GM19455 (cell line): ENCODE measurements around the gene MAD1L1.
"Not testable (repeated sequence)": the region's sequence is repeated elsewhere in the genome, so short reads cannot be mapped to it uniquely, and the experiment has no call there.

Experiments
- ATAC-seq: cut with Tn5 transposase; IDR thresholded peaks from one replicate; pipeline ENCODE4 v1.9.1; 2021; ENCODE audit not compliant: unreplicated experiment

The MAD1L1 gene

GRCh38 chr7:1893451-1893850 is 339.3 kb downstream of the MAD1L1 start:
- ATAC-seq, result no peak

GRCh38 chr7:1893036-1893435 is 339.7 kb downstream of the MAD1L1 start:
- no peak for ATAC-seq

- no peak for ATAC-seq
Measured at GRCh38 chr7:1892011-1892965, 340.5 kb downstream of the MAD1L1 start.

DNA sequence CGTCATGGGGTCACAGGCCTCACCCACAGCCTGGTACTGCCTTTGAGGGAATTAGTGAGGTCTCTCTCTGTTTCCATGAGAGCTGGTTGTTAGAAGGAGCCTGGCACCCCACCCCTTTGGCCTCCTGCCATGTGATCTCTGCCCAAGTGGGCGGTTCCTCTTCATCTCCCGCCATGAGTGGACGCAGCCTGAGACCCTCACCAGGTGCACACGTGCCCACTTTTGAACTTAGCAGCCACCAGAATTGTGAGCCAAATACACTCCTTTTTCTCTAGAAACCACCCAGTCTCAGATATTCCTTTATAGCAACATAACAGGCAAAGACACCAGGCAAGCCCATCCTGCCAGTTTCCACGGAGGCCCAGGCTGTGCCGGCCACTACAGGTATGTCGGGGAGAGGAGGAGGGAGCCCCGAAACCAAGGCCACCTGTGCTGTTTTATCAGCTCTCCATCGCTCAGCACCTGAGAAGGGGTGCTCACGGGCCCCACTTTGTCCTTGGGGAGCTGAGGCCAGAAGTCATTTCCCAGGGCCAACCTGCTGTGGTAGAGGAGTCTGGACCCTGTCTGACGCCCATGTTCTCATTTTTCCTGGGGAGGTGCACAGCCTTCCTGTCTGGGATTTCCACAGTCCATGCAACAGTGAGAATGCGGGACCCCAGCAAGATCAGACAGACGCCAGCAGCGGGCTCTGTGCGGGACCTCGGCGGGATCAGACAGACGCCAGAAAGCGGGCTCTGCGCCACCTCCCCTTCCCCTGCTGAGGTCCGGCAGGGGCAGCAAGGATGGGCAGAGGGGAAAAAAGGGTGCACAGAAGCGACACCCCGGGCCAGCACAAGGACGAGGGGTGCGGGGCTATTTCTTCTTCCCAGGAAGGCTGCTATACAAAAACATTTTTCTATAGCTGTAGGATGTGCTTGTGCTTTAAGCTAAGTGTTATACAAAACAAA is 342.2 kb downstream of the MAD1L1 start:
- no peak for ATAC-seq

DNA sequence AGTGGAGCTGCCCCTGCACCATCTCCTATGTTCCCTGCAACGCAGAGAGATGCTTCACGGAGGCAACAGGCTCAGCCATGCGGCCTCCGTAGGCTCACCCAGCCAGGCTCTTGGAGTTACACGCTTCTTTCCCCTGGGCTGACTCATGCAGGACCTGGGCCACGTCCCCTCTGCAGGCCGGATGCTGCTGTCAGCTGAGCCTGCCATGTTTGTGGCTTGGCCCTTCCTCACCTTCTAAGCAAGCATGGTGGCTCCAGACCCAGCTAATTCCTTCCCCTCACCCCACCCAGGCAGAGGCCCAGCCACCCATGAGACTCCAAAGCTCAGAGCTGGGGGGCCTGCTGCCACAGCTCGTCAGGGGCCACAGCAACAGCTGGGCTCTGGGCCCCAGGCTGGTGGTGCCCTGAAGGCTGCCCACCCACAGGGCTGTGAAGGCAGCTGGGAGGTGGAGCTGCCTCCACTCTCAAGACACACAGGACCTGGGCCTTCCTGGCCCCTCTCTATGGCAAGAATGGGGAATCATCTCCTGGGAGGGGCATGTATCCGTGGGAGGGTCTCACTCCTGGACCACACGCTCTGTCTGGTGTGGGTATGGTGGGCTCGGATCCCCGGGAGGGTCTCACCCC is 343.1 kb downstream of the MAD1L1 start:
- ATAC-seq, result no peak

- ATAC-seq, result no peak
Measured at GRCh38 chr7:1889091-1889490, 343.7 kb downstream of the MAD1L1 start.

DNA sequence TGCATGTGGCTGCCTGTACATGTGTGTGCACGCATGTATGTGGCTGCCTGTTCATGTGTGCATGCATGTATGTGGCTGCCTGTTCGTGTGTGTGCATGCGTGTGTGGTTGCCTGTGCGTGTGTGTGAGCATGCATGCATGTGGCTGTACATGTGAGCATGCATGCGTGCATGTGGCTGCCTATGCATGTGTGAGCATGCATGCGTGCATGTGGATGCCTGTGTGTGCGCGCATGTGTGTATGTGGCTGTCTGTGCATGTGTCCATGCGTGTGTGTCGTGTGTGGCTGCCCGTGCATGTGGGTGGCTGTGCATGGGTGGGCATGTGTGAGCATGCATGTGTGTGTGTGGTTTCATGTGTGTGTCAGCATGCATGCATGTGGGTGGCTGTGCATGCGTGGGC is 344.3 kb downstream of the MAD1L1 start:
- ATAC-seq, result no peak

DNA sequence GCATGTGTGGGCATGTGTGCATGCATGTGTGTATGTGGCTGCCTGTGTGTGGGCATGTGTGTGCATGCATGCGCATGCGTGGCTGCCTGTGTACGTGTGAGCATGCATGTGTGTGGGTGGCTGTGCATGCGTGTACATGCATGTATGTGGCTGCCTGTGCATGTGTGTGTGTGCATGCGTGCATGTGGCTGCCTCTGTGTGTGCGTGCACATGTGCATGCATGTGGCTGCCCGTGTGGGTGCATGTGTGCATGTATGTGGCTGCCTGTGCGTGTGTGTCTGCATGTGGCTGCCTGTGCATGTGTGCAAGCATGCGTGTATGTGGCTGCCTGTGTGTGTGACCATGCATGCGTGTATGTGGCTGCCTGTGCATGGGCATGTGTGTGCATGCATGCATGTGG is 345.5 kb downstream of the MAD1L1 start:
- ATAC-seq, result no peak

DNA sequence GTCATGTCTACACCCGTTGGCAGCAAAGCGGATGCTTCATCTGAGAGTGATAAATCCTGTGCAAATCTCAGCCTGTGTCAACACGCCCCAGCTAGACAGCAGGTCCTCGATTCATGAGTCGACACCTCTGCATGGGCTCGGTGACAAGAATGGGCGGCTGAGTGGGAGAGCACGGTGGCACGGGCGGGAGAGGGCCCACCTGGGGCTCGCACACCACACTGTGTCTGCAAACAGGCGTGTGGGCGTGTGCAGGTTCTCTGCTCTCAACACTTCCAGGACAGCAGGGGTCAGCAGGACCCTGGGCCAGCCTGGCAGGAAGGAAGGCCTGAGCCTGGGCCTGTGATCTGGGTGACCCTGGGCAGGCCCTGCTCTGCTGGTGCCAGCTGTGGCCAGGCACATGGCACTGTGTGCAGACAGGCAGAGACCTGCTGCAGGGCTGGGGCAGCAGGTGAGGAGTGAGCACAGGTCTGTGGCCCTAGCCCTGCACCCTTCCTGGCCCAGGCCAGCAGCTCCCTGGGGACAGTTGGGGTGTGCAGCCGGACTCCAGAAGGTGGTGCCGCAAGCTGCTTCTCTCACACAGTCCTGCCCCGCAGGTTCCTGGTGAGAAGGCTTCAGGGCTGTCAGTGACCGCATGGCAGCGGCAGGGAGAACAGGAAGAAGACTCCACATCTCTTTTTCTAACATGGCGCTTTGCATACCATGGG is 346.2 kb downstream of the MAD1L1 start:
- ATAC-seq, result no peak

DNA sequence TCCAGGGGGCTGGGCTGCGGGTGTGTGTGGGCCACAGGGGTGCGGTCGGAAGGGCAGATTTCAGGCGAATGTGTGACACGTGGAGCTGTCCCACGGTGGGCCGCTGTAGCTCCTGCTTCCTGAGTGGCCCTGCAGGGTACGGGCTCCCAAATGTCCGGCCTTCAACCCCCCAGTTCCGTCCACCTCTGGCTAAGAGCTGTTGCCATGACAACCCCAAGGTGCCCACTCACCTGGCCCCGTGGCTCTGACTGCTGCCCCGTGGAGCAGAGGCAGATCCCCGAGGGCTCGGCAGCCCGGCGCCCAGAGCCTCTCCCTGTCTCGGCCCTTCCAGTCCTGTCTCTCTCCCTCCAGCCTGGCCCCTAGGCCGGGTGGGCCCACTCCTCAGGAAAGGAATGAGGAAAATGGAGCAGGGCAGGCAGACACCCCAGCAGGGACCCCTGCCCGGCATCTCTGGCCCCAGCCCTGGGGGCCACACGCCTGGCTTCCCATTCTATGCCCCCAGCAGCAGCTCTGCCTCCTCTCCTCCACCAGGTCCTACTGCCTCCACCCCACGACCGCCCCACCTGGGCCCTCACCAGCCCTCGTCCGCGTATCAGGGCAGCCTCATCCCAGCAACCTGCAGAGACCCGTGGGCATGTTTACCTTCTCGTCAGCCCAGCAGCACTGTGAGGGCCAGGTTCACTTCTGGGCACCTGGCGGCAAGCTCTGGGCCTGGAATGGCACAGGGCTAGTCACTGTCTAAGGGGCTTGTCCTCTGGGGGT is 347.1 kb downstream of the MAD1L1 start:
- ATAC-seq, result no peak

- no peak for ATAC-seq
Measured at GRCh38 chr7:1884583-1885350, 348.0 kb downstream of the MAD1L1 start.

DNA sequence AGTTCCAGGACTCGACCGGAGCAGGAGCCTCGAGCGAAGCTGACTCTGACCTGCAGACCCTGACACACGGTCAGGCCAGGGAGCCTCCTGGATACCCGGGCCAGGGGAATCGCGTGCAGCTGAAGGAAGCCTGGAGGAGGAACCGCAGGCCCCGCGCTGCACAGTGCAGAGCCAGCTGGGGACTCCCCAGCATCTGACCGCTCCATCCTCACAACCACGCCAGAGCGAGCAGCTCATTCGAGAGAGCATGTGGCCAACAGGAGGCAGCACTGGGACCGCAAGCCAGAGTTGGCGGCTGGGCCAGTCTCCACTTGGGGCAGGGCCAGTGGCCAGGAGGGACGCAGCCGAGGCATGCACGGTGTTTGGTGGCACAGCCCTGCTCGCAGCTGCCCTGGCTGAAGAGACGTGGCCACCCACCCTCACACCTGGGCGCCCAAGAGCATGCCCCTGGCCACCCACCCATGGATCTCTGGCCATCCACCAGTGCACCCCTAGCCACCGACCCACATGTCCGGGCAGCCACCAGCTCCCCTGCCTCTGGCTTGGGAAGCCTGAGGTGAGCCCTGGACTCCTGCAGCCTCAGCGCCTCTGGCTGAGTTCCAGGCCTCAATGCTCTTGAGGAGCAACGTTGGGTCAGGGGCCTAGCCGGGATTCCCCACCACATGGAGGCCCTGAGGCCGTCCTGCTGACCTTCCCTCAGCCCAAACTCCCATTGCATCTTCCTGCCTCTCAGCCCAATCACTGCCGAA is 348.7 kb downstream of the MAD1L1 start:
- ATAC-seq, result no peak

GRCh38 chr7:1883031-1883761 is 349.5 kb downstream of the MAD1L1 start:
- no peak for ATAC-seq

DNA sequence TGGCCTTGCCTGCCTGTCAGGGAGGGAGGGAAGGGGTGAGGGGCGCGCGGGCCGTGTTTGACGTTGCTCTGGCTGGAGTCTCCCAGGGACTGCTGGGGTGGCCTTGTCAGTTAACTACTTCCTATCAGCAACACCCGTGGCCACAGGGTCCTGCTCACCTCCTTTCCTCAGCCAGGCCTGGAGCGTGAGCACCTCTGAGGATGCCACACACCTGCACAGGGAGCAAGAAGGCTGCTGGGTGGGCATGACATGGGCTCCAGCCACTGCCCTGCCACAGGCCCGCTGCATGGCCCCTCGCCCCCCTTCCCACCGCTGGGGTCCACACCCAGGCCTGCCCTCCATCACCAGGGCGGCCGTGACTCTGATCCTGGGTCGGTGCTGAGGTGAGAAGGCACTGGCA is 350.3 kb downstream of the MAD1L1 start:
- no peak for ATAC-seq

DNA sequence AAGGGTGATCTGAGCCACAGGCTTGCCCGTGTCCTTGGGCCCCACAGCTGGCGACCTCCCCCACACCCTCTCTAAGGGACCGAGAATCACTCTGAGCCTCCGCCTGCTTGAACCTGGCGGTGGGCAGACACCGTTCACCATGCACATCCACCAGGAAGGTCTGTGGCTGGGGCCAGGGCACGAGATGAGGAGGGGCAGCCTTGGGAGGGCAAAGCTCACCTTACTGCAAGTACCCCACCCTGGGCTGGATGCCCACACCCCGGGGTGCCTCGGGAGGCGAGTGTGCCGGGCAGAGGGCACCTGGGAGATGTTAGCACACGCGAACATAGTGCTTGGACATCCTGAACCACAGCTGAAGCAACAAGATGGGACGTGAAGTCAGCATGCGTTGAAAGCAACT is 350.8 kb downstream of the MAD1L1 start:
- no peak for ATAC-seq

DNA sequence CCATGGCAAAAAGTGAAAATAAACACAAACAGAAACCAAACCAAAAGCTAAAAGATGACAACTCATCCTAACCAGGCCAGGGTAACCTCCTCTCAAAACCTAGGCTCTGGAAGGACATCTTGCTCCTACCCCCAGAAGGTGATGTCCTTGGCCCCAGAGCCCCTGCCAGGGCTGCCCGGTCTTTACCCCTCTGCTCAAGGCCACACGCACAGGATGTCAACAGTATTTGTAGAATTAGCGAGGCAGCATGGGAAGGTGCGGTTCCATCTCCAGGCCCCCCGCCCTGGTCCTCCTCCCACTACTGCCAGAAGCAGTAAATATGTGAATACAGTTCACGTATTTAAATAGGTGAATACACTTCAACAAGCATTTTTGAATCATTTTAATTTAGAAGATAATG is 356.1 kb downstream of the MAD1L1 start:
- not testable (repeated sequence) for ATAC-seq

DNA sequence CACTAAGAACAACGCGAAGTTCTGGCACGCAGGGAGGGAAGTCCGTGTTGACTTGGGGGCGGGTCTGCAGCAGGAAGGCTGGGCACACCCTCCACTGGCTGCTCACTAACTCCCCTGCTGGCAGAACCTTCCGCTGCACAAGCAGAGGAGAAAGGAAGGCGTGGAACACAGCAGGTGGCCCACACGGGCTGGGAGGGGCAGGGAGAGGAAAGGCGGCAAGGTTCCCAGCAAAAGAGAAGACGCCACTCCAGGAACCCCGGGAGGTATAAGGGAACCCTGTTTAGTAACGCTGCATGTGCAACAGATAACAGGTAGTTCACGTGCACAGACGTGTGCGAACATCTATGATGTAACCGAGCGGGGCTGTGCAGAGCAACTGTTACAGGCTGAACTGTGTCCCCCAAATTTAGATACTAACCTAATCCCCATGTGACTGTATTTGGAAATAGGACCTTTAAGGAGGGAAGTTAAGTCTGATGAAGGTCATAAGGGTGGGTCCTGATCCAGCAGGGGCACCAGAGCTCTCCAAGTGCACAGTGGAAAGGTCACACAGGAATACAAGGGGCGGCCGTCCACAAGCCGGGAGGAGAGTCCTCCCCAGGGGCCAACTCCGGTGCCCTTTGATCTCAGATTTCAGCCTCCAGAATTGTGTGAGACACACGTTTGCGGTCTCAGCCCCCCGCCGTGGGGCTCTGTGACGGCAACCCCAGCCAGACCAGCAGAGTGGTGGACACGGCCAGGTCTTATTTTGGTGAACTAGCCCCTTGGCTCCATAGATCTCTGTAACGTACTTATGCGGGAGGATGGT is 357.1 kb downstream of the MAD1L1 start:
- not testable (repeated sequence) for ATAC-seq
